Measurements from ENCODE around the gene NKX1-2. TPM values are rescaled to one million over a fixed set of nuclear protein-coding genes. Genes with fewer than 3 reads are reported as not detected.

Gene NKX1-2
- total RNA-seq, 4 donors from 2014 or later: not detected

GRCh38 chr10:124476043-124476725 lies 26.3 kb upstream of the NKX1-2 start:
- no peak for DNase-seq
- 90% methylated on average over 20 of the region's 23 CpGs; no CpG with 5 or more reads in 1 of the 2 donors for WGBS, 2 donors (ENCODE audit: low coverage in 1 of 2)
- no peak for TF ChIP-seq POLR2A (IDR thresholded peaks at IDR 0.05)
- TF ChIP-seq POLR2AphosphoS5 (IDR thresholded peaks at IDR 0.05): no peak
- no peak for TF ChIP-seq EP300 (IDR thresholded peaks at IDR 0.05; ENCODE audit: low read depth)
- TF ChIP-seq, protein P1, sequence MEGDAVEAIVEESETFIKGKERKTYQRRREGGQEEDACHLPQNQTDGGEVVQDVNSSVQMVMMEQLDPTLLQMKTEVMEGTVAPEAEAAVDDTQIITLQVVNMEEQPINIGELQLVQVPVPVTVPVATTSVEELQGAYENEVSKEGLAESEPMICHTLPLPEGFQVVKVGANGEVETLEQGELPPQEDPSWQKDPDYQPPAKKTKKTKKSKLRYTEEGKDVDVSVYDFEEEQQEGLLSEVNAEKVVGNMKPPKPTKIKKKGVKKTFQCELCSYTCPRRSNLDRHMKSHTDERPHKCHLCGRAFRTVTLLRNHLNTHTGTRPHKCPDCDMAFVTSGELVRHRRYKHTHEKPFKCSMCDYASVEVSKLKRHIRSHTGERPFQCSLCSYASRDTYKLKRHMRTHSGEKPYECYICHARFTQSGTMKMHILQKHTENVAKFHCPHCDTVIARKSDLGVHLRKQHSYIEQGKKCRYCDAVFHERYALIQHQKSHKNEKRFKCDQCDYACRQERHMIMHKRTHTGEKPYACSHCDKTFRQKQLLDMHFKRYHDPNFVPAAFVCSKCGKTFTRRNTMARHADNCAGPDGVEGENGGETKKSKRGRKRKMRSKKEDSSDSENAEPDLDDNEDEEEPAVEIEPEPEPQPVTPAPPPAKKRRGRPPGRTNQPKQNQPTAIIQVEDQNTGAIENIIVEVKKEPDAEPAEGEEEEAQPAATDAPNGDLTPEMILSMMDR (IDR thresholded peaks at IDR 0.05): no peak
- intact Hi-C loops (cut with DNase I; ENCODE audit: low total_unique reads): no loop called here
- H3K36me3 ChIP-seq: no peaks in the 10 kb centered on the region
- H3K9me3 ChIP-seq: no peaks in the 10 kb centered on the region
- no peak overlapping the region for H3K27ac ChIP-seq
- no peaks in the 10 kb centered on the region for H3K4me1 ChIP-seq
- H3K4me3 ChIP-seq: no peak overlapping the region
- no peaks in the 10 kb centered on the region for H3K27me3 ChIP-seq
- in situ Hi-C loops (cut with MboI; ENCODE audit: low pct_ligation_motif_present in 1 of 4, low pct_unique_long_range_greater_than_20kb in 1 of 4, low sequenced_read_pairs in 3 of 4): no loop called here

GRCh38 chr10:124474514-124475070 lies 24.8 kb upstream of the NKX1-2 start:
- no peaks in the 10 kb centered on the region for H3K27me3 ChIP-seq
- TF ChIP-seq, protein P1 (IDR thresholded peaks at IDR 0.05): no peak
- no peak for TF ChIP-seq EP300 (IDR thresholded peaks at IDR 0.05; ENCODE audit: low read depth)
- TF ChIP-seq POLR2A (IDR thresholded peaks at IDR 0.05): no peak
- no peak for TF ChIP-seq POLR2AphosphoS5 (IDR thresholded peaks at IDR 0.05)
- H3K9me3 ChIP-seq: no peaks in the 10 kb centered on the region
- WGBS, 2 donors (ENCODE audit: low coverage in 1 of 2): 83 to 92% methylated on average over 1 to 9 of the region's 9 CpGs
- in situ Hi-C loops (cut with MboI; ENCODE audit: low pct_ligation_motif_present in 1 of 4, low pct_unique_long_range_greater_than_20kb in 1 of 4, low sequenced_read_pairs in 3 of 4): no loop called here
- no peak for DNase-seq
- no peak overlapping the region for H3K4me3 ChIP-seq
- H3K4me1 ChIP-seq: peaks cover 0 to 5% (median 1%) of the 10 kb centered on the region in 4 donors
- H3K36me3 ChIP-seq: no peaks in the 10 kb centered on the region
- H3K27ac ChIP-seq: no peak overlapping the region
- intact Hi-C loops (cut with DNase I; ENCODE audit: low total_unique reads): no loop called here

- H3K36me3 ChIP-seq: no peaks in the 10 kb centered on the region
- H3K27me3 ChIP-seq: no peaks in the 10 kb centered on the region
- H3K4me1 ChIP-seq: peaks cover 0 to 5% (median 1%) of the 10 kb centered on the region in 4 donors
- DNase-seq: no peak
- intact Hi-C loops (cut with DNase I; ENCODE audit: low total_unique reads) (no loop called here), in situ Hi-C loops (cut with MboI; ENCODE audit: low pct_ligation_motif_present in 1 of 4, low pct_unique_long_range_greater_than_20kb in 1 of 4, low sequenced_read_pairs in 3 of 4) (no loop called here)
- no peaks in the 10 kb centered on the region for H3K9me3 ChIP-seq
- 81% methylated on average over 3 of the region's 3 CpGs; no CpG with 5 or more reads in 1 of the 2 donors for WGBS, 2 donors (ENCODE audit: low coverage in 1 of 2)
- H3K27ac ChIP-seq: no peak overlapping the region
- no peak overlapping the region for H3K4me3 ChIP-seq
- TF ChIP-seq POLR2AphosphoS5 (IDR thresholded peaks at IDR 0.05): no peak
- TF ChIP-seq POLR2A (IDR thresholded peaks at IDR 0.05): no peak
- TF ChIP-seq, protein P1 (IDR thresholded peaks at IDR 0.05): no peak
- TF ChIP-seq EP300 (IDR thresholded peaks at IDR 0.05; ENCODE audit: low read depth): no peak
These were observed 23.2 kb upstream of the NKX1-2 start for GRCh38 chr10:124473070-124473469.

DNA sequence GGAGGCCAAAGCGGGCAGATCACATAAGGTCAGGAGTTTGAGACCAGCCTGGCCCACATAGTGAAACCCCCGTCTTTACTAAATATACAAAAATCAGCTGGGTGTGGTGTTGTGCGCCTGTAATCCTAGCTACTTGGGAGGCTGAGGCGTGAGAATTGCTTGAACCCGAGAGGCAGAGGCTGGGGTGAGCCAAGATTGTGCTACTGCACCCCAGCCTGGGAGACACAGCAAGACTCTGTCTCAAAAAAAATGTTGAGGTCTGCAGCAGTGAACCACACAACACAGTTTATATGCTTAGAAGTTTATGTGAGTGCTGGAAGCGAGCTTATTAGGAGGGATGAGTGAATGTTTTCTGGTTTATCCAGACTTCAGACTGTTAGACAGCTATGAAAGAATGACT lies 22.2 kb upstream of the NKX1-2 start:
- Histone ChIP-seq H3K36me3 (no peaks in the 10 kb centered on the region), H3K9me3 (no peaks in the 10 kb centered on the region), H3K4me3 (no peak overlapping the region), H3K27me3 (no peaks in the 10 kb centered on the region), H3K27ac (no peak overlapping the region), H3K4me1 (peaks cover 0 to 5% (median 1%) of the 10 kb centered on the region in 4 donors)
- no peak for TF ChIP-seq POLR2AphosphoS5 (IDR thresholded peaks at IDR 0.05)
- no peak for TF ChIP-seq EP300 (IDR thresholded peaks at IDR 0.05; ENCODE audit: low read depth)
- no peak for TF ChIP-seq POLR2A (IDR thresholded peaks at IDR 0.05)
- TF ChIP-seq, protein P1 (IDR thresholded peaks at IDR 0.05): no peak
- no peak for DNase-seq
- in situ Hi-C loops (cut with MboI; ENCODE audit: low pct_ligation_motif_present in 1 of 4, low pct_unique_long_range_greater_than_20kb in 1 of 4, low sequenced_read_pairs in 3 of 4) (no loop called here), intact Hi-C loops (cut with DNase I; ENCODE audit: low total_unique reads) (no loop called here)
- 74 to 82% methylated on average over 4 to 6 of the region's 6 CpGs for WGBS, 2 donors (ENCODE audit: low coverage in 1 of 2)

All from transverse colon (tissue), 4 donors.